Stimulated activated naive CD8-positive, alpha-beta T cell treated with anti-CD3 and anti-CD28 coated beads, Interleukin-15, amount 100 ng/mL, for 72 hours (primary cell): ENCODE results near the gene EEF2KMT.
"Not testable (repeated sequence)": the region's sequence is repeated elsewhere in the genome, so short reads cannot be mapped to it uniquely, and the experiment has no call there.

Source experiments
- ATAC-seq: fragments of 150-1000 bp; cut with Tn5 transposase; 2 replicates; pipeline ENCODE4 v1.10.0; 2021; ENCODE audit warnings: mild to moderate bottlenecking, moderate library complexity
- DNase-seq, 2 donors: peaks; one replicate each; pipeline ENCODE4 v3.0.0; 2021 to 2022
- H3K27ac Mint-ChIP-seq, 2 donors: one replicate each; pipeline ENCODE4 v1.8.0; 2022; ENCODE audit warnings: mild to moderate bottlenecking in 2 of 2, mixed read lengths in 2 of 2, moderate library complexity in 2 of 2
- H3K27me3 Mint-ChIP-seq: one replicate; pipeline ENCODE4 v1.8.0; 2022; ENCODE audit warnings: mixed read lengths
- H3K4me1 Mint-ChIP-seq: one replicate; pipeline ENCODE4 v1.8.0; 2022; ENCODE audit warnings: mild to moderate bottlenecking, mixed read lengths
- H3K4me3 Mint-ChIP-seq, 2 donors: one replicate each; pipeline ENCODE4 v1.8.0; 2022; ENCODE audit warnings: mild to moderate bottlenecking in 2 of 2, mixed read lengths in 2 of 2, moderate library complexity in 1 of 2
- H3K9me3 Mint-ChIP-seq, 2 donors: one replicate each; pipeline ENCODE4 v1.8.0; 2022; ENCODE audit warnings: mixed read lengths in 2 of 2

Gene EEF2KMT

GRCh38 chr16:5099174-5099573 is 1.6 kb upstream of the EEF2KMT start:
- DNase-seq, H3K9me3 Mint-ChIP-seq, H3K27ac Mint-ChIP-seq, H3K27me3 Mint-ChIP-seq, ATAC-seq: not testable (repeated sequence)
- peaks cover 30% of the 10 kb centered on the region for H3K4me1 Mint-ChIP-seq
- peak overlapping the region; percentile 88 to 96 for H3K4me3 Mint-ChIP-seq

DNA sequence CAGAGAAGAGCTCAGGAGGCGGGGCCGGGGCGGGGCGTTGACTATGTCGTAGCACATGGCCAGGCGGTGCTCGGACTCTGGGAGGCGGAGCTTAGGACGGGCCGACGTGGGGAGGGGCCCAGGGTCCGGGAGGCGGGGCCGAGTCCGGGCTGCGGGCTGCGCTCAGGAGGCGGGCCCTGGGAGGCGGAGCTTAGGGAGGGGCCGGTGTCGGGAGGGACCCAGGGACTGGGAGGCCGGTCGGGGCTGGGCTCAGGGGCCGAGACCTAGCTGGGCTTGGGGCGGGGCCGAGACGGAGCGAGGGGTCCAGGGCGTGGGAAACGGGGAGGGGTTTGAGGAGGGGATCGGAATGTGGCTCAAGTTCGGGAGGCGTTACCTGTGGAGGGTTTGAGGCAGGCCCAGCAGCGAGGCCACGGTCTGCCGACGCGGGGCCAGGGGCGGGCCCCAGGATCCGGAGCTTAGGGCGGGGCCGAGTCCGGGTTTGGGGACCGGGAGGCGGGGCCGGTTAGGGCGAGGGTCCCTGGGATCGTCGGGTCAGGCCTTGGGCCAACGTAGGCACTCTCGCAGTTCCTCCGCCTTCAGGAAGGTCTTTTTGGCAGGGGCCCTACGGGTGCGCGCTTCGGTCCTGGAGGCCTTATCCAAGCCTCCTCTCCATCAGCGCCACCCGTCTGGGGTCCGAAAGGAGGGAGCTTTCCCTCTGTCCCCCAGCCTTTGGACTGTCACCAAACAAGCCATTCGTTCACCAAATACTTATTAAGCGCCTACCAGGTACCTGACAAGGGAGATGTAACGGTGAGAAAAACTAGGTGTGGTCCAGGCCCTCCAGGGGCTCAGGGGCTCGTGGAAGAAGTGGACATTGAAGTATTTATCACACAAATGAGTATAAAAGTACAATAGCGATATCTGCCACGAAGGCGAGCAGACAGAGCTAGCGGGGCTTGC is 895 bp upstream of the EEF2KMT start:
- not testable (repeated sequence) for H3K9me3 Mint-ChIP-seq, H3K27me3 Mint-ChIP-seq
- peak overlapping the region; percentile 93 to 97 for H3K27ac Mint-ChIP-seq
- DNase-seq (peak; percentile 76), ATAC-seq (peak; percentile 21)
- peaks cover 30% of the 10 kb centered on the region for H3K4me1 Mint-ChIP-seq
- H3K4me3 Mint-ChIP-seq, result peak overlapping the region; percentile 88 to 96

DNA sequence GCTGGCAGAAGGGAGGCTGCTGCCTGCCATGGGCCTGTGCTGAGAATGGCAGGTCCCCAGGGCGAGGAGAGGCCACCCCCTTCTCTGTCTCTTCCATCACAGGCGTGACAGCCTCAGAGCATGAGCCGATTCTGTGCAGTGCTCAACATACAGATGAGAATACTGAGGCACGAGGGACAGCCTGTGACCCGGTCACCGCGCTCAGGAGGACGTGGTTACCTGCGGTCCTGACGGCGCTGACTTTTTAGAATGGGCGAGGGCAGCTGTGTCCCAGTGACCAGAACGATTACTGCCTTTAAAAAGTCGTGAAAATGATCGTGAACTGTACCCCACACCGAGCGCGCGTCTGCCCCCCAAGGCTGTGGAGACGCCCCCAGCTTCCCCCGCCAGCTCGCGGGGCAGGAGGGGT is 530 bp downstream of the EEF2KMT start:
- peak overlapping the region; percentile 88 to 96 for H3K4me3 Mint-ChIP-seq
- H3K9me3 Mint-ChIP-seq, H3K27me3 Mint-ChIP-seq, ATAC-seq: not testable (repeated sequence)
- peak overlapping the region; percentile 90 to 94 for H3K27ac Mint-ChIP-seq
- H3K4me1 Mint-ChIP-seq, result peaks cover 36% of the 10 kb centered on the region
- DNase-seq, result peak; percentile 46 to 50

- H3K9me3 Mint-ChIP-seq, ATAC-seq, DNase-seq, H3K27me3 Mint-ChIP-seq: not testable (repeated sequence)
- peak overlapping the region; percentile 90 to 94 for H3K27ac Mint-ChIP-seq
- peak overlapping the region; percentile 88 to 96 for H3K4me3 Mint-ChIP-seq
- H3K4me1 Mint-ChIP-seq, result peaks cover 39% of the 10 kb centered on the region
Observed at GRCh38 chr16:5096437-5097060, 1.0 kb downstream of the EEF2KMT start.

DNA sequence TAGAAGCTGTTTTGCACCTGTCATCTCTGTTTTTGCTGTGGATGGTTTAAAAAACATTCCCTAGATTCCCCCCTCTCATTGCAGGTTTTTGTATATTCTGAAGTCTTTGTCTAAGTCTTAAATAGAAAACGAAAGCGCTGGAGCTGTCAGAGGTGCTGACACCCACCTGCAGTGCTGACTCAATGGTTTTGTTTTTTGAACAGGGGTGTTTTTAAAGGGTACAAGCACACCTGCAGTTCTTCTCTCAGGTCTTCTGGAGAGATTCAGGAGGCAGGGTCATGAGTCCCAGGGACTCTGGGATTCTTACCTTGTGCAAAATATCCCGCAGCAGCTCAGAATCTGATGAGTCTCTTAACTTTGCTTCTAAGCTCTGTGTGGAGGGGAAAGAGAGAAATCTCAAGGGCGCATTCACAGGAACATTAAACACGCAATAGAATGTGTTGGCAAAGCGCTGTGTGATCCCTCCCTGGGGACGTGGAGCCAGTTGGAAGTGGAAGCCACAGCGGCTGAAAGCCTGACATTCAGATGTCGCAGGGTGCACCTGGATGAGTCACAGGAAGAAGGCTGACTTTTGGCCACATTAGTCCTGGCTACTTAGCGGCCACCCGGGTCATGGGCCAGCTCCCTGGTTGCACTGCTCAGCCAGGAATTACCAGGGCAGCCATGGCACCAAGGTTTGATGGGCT is 2.3 kb downstream of the EEF2KMT start:
- not testable (repeated sequence) for H3K9me3 Mint-ChIP-seq, ATAC-seq, H3K4me3 Mint-ChIP-seq, DNase-seq, H3K27me3 Mint-ChIP-seq
- peak overlapping the region in 1 of 2 donors; percentile 54 for H3K27ac Mint-ChIP-seq
- peaks cover 39% of the 10 kb centered on the region for H3K4me1 Mint-ChIP-seq

- not testable (repeated sequence) for DNase-seq, H3K4me3 Mint-ChIP-seq, H3K27ac Mint-ChIP-seq, H3K9me3 Mint-ChIP-seq, H3K27me3 Mint-ChIP-seq, ATAC-seq
- peaks cover 35% of the 10 kb centered on the region for H3K4me1 Mint-ChIP-seq
Observed at GRCh38 chr16:5093746-5094145, 3.8 kb downstream of the EEF2KMT start.

DNA sequence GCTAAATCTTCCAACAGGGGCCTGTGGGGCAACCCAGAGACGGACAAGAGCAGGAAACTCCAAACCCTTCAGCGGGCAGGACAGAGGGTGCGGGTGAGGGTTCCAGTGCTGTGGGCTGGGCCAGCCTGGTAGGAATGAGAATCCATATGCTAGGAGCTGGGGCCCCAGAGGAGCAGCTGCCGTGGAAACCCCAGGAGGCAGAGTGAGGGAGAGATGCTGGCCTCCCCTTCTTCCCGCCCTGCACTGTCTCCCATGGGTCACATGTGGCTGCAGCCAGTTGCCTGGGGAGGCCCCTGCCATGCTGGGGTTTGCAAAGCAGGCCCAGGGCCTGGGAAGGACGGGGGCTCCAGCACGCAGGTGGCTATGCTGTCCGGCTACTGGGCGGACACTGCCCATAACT is 4.5 kb downstream of the EEF2KMT start:
- H3K4me1 Mint-ChIP-seq, result peaks cover 32% of the 10 kb centered on the region
- H3K27me3 Mint-ChIP-seq, H3K27ac Mint-ChIP-seq, H3K9me3 Mint-ChIP-seq, ATAC-seq, DNase-seq, H3K4me3 Mint-ChIP-seq: not testable (repeated sequence)

DNA sequence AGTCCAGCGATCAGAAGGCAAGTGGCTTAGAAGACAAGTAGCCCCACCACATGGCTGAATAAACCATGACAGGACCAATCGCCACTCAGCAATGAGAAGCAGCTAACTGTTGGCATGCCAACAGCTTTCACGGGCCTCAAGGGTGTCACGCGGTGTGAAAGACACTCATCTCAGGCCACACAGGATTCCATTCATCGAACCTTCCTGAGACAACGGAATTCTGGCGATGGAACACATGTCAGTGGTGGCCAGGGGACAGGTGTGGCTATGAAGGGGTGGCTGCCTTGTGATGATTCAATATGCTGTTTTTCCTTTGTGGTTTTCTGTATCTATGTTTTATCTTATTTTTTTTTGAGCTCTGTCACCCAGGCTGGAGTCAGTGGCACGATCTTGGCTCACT is 7.0 kb downstream of the EEF2KMT start:
- peaks cover 17% of the 10 kb centered on the region for H3K4me1 Mint-ChIP-seq
- H3K27ac Mint-ChIP-seq, H3K4me3 Mint-ChIP-seq: not testable (repeated sequence)

DNA sequence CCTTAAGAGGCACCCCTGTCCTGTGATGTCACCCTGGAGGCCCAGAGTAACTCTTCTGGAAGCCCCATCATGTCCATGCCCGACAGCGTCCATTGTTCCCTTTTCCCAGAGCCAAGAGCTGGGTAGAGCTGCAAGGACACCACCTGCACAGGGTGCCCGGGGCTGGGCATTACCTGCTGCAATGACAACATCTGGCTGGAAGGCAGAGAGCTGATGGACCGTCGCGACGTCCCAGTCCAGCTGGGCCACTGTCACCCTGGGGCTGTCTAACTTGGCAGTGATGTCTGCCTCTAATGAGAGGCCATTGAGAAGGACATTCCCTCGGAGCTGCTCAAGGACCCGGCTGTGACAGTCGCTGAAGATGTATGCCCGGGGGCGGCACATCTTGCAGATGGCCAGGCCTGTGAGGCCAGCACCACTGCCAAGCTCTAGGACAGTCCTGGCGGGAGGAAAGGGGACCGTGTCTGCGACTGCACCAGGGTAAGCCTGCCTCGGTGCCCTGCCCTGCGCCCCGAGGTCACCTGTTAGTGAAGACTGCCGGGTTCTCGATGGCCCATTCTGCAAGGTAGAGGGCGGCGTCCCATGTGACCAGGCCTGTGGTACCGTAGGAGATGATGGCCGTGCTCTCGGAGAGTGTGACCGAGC is 7.6 kb downstream of the EEF2KMT start:
- H3K9me3 Mint-ChIP-seq, H3K27me3 Mint-ChIP-seq: not testable (repeated sequence)

More for the DNA sequence above, 7.0 kb downstream of the EEF2KMT start:
- H3K27me3 Mint-ChIP-seq, DNase-seq, H3K9me3 Mint-ChIP-seq, ATAC-seq: not testable (repeated sequence)

DNA sequence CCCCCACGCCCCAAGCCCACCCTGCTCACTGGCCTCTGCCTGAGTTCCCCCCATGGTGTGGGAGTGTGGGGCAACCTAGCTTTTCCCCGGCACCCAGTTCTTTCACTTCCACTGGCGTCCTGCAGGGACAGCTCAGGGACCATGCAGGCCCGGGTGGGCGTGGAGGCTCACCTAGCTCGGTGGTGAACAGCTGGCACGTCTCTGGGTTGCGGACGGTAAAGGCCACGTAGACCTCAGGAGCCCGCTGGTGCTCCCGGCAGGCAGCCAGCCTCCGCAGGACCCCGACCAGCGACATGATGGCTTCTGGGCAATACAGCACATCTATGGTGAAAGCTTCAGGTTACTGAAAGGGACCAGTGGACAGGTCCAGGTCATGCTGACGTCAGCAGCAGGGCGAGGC is 8.7 kb downstream of the EEF2KMT start:
- ATAC-seq, H3K4me3 Mint-ChIP-seq, H3K27me3 Mint-ChIP-seq, DNase-seq, H3K9me3 Mint-ChIP-seq: not testable (repeated sequence)
- Mint-ChIP-seq H3K4me1 (peaks cover 13% of the 10 kb centered on the region), H3K27ac (peak overlapping the region in 1 of 2 donors; percentile 69)

More for the DNA sequence above, 7.6 kb downstream of the EEF2KMT start:
- H3K4me3 Mint-ChIP-seq, ATAC-seq, DNase-seq, H3K27ac Mint-ChIP-seq: not testable (repeated sequence)
- peaks cover 12% of the 10 kb centered on the region for H3K4me1 Mint-ChIP-seq

DNA sequence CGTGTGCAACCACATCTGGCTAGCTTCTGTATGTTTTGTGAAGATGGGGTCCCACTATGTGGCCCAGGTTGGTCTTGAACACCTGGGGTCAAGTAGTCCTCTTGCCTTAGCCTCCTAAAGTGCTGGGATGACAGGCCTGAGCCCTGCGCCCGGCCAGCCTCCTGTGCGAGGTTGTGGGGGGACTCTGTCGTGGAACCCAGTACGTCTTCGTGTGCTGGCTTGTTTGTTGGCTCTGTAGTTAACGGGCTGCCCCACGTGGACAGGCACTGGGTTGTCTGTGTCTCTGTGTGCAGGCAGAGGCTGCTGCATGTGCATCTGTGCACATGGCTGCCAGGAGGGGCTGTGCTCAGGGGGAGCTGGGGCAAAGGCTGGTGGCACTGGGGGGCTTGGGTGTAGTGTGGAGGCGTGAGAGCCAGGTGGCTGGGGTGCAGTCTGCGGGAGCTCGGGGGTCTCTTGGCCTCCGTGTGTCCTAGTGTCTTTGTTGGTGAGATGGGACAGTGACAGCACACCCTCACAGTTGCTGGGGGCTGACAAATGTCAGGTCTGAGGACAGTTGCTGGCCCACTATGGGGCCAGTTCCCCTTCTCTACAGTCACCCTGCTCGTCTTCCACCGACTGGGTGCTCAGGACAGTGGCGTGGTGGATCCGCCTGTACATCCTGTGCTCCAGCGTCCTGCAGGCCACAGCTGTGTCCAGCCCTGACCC is 9.4 kb downstream of the EEF2KMT start:
- not testable (repeated sequence) for H3K9me3 Mint-ChIP-seq, H3K27me3 Mint-ChIP-seq, H3K4me3 Mint-ChIP-seq, DNase-seq, ATAC-seq, H3K27ac Mint-ChIP-seq
- H3K4me1 Mint-ChIP-seq, result peaks cover 13% of the 10 kb centered on the region

- H3K27ac Mint-ChIP-seq, H3K4me1 Mint-ChIP-seq, ATAC-seq, DNase-seq, H3K4me3 Mint-ChIP-seq, H3K9me3 Mint-ChIP-seq, H3K27me3 Mint-ChIP-seq: not testable (repeated sequence)
Observed at GRCh38 chr16:5085716-5086115, 11.9 kb downstream of the EEF2KMT start.

DNA sequence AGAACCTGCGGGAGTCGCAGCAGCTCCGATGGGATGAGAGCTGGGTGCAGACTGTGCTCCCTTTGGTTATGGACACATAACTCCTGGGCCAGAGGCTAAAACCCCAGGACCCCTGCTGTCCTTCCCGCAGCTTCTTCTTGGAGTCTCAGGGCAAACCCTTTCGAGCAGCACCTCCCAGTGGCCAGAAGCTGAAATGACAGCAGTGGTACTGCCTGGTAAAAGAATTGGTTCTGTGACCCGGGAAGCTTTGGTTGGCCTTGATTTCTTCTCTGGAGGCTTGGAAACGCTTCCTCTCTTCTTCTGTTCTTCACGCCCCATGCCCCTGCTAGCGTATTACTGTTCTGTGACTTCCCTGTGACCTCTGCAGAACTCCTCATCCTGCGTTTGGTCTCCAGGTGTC is 12.8 kb downstream of the EEF2KMT start:
- ATAC-seq, H3K27me3 Mint-ChIP-seq, H3K4me3 Mint-ChIP-seq, H3K9me3 Mint-ChIP-seq, H3K4me1 Mint-ChIP-seq, H3K27ac Mint-ChIP-seq: not testable (repeated sequence)
- DNase-seq, result peak; percentile 50 to 55

GRCh38 chr16:5084099-5084731 is 13.4 kb downstream of the EEF2KMT start:
- not testable (repeated sequence) for H3K9me3 Mint-ChIP-seq, ATAC-seq, H3K4me3 Mint-ChIP-seq, H3K27me3 Mint-ChIP-seq, DNase-seq, H3K4me1 Mint-ChIP-seq
- peak overlapping the region in 1 of 2 donors; percentile 54 for H3K27ac Mint-ChIP-seq
